NCI-H2196 (cell line): Measurements from ENCODE around the gene ACSM4.
"Not testable (repeated sequence)": the region's sequence is repeated elsewhere in the genome, so short reads cannot be mapped to it uniquely, and the experiment has no call there.

ENCODE experiments used
- DNase-seq: peaks from one replicate; lab custom pipeline; 2025; ENCODE audit not compliant: unreplicated experiment; lab: John Stamatoyannopoulos, UW

The ACSM4 gene, protein sequence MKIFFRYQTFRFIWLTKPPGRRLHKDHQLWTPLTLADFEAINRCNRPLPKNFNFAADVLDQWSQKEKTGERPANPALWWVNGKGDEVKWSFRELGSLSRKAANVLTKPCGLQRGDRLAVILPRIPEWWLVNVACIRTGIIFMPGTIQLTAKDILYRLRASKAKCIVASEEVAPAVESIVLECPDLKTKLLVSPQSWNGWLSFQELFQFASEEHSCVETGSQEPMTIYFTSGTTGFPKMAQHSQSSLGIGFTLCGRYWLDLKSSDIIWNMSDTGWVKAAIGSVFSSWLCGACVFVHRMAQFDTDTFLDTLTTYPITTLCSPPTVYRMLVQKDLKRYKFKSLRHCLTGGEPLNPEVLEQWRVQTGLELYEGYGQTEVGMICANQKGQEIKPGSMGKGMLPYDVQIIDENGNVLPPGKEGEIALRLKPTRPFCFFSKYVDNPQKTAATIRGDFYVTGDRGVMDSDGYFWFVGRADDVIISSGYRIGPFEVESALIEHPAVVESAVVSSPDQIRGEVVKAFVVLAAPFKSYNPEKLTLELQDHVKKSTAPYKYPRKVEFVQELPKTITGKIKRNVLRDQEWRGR

DNA sequence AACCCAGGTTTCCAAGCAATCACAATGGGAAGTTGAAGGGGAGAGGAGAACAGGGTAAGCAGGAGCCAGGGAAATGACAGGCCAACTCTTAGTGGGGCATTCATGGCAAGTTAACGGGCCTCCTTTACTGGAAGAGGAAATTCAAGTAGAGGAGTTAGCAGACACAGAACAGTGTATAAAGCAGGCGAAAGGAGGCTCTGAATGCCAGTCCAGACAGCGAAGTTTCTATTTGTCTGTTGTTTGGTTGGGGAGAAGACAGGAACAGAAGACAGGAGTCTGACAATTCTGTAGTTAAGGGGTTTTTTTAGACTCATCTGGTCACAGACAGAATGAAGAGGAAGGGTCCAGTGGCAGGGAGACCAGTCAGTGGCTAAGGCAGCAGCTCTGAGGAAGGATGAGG, at the start of gene ACSM4:
TSS of gene ACSM4 (plus strand) at position 301 of the 400 bp plus-strand sequence. CDS start 260 bp downstream, outside the sequence.
- no peak for DNase-seq

DNA sequence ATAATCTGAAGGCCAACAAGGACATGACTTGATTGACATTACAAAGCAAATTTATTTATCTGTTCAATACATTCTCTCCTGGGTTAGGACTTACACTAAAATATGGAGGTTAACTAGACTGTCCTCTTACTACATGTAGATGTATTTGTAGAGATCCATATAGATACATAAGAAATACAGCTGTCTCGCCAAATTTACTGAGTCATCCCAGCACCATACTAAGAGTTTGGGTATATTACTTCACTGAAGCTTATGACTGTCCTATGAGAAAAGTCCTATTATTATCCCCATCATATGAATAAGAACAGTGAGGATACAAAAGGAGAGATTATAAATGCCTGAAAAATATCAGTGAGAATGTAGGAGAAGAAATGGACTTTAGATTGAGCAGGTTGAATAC, 44.8 kb upstream of the ACSM4 start:
- no peak for DNase-seq

DNA sequence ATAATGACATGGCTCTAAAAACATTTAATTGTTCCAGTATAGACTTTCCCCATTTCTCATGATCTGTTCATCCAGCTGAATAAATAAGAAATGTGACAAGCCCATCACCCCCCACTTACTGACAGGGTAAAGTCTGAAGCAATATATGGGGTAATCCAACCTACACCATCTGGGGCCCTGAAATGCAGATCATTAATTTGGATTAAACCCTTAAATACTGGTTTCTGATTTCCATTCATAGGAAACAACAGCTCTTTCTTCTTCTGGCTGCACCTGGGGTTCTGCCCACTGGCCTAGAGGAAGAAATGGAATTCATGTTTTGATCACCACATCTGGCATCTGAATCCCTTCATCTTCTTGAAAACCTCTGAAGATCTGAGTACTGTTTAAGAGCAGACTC, 39.3 kb upstream of the ACSM4 start:
- DNase-seq = no peak

DNA sequence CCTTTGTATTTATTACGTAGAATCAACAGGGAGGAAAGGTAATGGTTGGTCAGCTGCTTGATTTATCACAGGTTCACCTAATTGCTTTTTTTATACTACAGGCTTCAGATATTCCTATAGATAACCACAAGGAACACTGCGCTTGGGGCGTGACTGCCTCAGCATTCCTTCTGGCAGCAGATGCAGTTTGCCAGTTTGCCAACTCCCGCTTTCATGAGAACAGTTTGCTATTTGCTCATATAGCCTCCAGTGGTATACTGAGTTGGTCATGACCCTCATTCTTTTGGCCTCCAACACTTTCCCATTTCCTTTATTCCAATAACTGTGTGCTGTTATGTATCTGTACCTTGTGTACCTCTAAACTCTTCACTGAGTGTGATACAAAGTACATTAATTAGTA, 38.6 kb upstream of the ACSM4 start:
- no peak for DNase-seq

DNA sequence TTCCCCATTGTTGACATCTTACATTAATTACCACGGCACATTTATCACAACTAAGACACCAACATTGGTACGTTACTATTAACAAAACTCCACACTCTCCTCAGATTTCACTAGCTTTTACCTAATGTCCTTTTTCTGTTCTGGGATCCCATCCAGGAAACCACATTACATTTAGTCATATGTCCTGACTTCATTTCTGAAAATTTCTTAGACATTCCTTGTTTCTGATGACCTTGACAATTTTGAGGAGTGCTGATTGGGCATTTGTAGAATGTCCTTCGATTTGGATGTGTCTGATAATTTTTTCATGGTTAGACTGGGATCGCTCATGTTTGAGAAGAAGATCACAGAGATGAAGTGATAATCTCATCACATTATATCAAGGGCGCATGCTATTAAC, 34.6 kb upstream of the ACSM4 start:
- no peak for DNase-seq

DNA sequence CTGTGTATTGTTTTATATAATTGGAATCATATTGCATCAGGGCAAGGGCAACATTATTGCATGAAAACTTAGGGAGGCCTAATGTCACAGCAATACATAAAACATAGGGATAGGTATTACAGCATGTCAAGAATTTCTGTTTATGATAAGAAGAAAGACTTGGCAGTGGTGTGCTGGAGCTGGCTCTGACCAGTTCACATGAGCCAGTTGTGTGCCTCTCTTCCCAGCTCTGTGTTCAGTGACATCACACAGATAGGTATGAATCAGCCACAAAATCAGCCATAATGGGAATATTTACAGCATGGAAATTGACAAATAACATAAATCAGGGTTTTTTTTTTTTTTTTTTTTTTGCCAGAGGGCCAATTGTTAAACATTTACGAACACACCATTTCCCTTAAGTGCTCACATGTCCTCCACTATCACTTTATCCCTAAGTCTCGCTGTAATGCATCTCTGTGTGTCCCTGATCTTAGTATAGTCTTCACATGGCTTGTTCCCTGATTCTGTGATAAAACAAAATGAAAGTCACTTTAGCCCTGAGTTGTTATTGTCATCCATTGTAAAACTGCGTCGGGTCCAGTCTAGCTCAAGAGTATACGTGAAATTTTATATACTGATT, 31.9 kb upstream of the ACSM4 start:
- DNase-seq = no peak

DNA sequence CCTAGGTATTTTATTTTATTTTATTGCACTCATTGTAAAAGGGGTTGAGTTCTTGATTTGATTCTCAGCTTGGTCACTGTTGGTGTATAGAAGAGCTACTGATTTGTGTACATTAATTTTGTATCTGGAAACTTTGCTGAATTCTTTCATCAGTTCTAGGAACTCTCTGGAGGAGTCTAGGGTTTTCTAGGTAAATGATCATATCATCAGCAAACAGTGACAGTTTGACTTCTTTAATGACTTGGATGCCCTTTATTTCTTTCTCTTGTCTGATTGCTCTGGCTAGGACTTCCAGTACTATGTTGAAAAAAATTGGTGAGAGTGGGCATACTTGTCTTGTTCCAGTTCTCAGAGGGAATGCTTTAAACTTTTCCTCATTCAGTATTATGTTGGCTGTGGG, 28.4 kb upstream of the ACSM4 start:
- DNase-seq = not testable (repeated sequence)

DNA sequence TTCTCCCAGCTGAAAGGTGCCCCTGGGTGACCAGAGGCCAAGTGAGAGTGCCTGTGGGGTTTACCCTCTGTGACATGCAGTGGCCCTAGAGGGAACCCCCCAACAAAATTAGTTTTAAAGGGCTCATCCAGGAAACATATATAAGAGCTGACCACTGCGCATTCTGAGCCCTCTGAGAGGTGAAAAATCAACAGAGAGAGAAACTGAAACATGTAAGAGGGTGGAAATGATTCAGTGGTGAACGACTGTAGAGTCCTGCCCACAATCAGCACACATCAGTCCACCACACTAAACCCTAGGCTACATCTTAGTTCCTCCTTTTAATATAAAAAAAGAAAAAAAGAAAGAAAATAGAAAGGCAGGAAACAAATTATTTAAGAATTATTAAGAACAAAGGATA, 21.0 kb upstream of the ACSM4 start:
- DNase-seq = no peak

DNA sequence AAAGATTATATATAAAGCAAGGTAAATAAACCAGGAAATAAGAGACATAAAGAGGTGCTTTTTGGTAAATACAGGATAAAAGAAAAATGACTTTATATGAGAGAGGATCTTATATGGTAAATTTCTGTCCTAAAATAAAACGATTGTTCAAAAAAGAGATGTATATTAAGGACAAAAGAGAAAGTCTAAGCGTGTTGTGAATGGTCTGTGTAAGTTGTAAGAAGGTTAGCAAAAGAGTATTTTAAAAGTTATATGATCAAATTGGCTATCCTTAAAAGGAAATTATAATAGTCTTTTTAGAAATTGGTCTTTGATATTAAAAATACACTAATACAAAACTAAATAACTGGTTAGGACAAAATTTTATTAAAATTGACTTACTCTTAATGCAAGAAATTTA, 14.1 kb upstream of the ACSM4 start:
- no peak for DNase-seq

DNA sequence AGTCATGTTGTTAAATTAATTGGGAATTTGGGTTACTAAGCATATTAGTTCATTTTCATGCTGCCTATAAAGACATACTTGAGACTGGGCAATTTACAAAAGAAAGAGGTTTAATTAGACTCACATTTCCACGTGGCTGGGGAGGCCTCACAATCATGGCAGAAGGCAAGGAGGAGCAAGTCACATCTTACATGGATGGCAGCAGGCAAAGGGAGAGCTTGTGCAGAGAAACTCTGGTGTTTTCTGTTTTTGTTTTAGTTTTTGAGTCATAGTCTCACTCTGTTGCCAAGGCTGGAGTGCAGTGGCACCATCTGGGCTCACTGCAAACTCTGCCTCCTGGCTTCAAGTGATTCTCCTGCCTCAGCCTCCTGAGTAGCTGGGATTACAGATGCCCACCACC, 13.3 kb upstream of the ACSM4 start:
- not testable (repeated sequence) for DNase-seq

DNA sequence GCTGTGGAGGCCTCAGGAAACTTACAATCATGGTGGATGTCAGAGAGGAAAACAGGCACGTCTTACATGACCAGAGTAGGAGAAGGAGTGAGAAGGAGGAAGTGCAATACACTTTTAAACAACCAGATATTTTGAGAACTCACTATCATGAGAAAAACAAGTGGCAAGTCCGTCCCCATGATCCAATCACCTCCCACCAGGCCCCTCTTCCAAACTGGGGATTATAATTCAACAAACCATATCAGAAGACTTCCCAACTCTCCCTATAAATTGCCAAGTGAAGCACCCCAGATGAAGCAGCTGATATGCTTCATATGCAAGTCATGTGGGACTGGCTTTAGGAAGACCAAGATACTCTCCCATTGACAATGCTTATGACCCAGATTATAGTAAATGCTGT, 11.6 kb upstream of the ACSM4 start:
- DNase-seq = no peak

DNA sequence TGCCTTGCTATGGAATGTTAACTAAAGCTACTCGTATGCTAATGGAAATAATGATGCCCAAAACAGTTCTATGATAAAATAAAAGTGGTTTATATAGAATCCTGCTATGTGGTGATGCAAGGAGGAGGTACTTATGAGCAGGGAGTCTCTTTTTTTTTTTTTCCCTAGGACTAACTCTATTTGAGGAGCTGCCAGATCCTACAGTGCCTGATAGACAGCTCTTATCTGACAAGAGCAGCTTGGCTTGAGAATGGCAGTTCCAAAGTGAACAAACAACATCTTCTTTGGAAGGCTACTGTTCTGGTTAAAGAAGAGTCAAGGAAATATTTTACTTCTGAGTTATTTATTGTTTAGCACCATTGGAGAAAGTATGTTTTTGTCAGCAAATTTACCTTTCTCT, 10.2 kb upstream of the ACSM4 start:
- DNase-seq = no peak

DNA sequence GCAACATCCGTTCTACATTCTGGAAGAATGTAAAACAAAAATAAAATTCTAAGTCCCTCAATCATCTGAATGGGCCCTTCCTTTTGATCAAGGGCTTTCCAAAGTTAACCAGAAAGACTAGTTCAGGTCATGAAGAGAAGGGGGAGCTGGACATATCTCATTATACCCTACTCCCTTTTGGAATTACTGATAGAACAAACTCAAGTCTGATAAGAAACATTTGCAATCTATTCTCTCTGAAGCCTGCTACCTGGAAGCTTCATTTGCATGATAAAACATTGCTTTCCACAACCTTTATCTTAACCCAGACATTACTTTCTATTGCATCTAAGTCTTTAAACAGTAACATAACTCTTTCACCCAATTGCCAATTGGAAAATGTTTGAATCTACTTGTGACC, 8.3 kb upstream of the ACSM4 start:
- no peak for DNase-seq

DNA sequence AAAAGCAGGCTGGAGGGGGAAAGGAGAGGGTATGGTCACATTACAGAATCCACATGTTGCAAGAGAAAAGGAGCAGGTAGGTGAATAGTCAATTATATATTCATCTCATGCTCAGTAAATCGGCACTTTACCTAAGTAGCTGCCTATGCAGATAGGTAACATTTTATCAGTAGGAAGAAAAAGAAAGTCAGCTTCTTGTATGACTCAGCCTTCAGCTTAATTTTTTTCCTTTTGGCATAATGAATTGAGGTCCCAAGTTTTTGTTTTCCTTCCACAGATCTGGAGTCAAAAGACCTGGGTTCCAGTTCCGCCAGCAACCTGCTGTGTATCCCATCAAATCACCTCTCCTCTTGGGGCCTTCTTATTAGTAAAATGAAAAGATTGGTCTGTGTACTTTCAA, 6.0 kb upstream of the ACSM4 start:
- DNase-seq = no peak

DNA sequence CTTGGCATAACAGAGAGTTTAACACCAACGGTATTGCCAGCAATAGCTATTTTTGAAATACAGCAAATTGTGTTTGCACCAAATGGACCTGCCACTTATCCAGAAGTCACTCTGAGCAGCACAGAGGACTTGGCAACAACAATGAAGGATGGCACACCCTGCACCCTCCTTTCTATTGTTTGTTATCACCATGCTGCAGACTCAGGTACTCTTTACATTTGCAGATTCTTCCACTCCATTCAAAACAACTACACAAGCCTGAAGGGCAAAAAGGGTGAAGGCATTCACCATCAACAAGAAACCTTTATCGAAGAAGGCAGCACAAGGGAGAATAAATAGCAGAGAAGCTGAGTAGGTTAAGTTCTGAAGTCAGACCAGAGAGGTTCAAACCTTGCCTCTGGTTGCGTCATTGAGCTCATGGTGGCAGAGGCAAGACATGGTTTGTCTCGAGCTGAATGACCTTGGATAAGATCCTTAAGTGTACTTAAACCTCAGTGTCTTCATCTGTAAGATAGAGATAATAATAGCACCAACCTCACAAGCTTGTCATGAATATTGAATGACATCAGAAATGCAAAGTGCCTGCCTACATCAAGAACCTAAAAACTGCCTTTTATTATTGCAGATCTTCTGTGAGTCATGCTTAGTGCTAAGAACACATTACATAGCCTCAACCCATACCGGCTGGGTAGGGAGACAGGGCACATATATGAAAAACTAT, 1.4 kb upstream of the ACSM4 start:
- no peak for DNase-seq

DNA sequence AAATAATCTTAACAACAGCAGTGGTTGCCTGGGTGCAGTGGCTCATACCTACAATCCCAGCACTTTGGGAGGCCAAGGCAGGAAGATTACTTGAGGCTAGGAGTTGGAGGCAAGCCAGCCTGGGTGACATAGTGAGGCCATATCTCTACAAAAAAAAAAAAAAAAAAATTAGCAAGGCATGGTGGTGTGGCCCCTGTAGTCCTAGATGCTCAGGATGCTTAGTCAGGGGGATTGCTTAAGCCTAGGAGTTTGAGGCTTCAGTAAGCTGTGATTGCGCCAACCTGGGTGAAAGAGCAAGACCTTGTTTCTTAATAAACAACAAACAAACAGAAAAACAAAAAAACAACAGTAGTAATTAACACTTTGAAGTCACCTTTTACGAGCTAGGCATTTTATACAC, 642 bp upstream of the ACSM4 start:
- DNase-seq = no peak

DNA sequence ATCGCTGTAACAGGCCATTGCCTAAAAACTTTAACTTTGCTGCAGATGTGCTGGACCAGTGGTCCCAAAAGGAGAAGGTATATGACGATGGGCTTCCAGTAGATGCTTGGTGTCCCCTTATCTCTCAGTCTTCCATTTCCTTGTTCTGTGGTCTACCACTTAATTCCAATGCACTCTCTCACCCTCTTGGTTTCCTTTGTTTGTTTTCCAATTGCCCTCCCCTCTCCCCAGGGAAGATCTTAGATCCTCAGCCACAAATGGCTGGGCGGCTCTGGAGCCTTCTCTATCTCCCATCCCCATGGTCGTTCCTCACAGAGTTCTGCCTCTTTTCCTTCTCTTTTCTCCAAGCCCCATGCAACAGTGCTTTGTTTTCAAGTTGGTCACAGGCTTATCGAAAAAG, 584 bp downstream of the ACSM4 start:
- no peak for DNase-seq

DNA sequence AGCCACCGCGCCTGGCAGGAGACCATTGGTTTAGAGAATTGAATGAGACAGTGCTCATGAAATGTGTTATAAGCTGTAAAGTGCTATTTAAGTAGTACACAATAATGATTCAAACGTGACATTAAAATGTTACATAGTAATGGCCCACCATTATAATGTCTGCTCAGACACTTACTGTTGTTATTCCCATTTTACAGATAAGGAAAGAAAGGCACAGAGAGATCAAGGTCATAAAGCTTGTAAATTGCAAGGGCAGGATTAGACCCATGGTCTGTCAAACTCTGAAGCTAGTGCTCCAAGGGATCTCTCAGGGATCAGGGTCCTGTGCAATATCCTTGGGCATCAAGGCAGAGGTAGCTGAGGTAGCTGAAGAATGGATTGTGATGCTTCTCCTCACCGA, 6.2 kb downstream of the ACSM4 start:
- no peak for DNase-seq

DNA sequence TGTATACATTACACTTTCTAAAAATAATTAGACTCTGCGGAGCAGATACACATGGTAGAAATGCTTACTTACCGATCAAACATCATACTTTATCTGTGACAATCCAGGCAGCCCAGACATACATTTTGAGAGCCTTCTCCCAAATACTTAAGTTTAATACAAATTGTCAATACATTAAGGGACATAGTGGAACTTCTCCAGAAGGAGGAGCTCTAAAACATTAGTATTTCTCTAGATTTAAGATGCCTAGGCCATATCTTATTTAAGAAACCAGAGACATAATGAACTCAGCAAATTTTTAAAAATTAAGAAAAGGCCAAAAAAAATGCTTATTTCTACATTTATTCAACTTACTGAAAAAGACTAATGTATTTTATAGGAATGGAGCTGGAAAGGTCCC, 16.1 kb downstream of the ACSM4 start:
- no peak for DNase-seq

DNA sequence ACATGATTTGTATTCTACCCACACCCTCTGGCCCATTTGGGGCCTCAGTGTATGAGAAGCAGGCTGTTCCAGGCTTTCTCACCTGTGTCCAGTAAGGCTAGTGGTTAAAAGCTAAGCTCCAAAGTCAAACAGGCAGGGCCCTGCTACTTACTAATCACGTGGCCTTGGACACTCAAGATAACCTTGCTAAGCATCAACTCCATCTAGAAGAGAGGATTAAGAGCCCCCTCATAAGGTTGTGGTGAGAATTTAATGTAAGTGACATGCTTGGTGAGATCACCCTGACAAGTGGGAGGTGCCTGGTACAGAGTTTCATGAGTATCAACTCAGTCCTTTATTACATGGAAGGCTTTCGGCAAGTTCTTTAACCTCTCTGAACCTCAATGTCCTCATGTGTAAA, 17.8 kb downstream of the ACSM4 start:
- no peak for DNase-seq

DNA sequence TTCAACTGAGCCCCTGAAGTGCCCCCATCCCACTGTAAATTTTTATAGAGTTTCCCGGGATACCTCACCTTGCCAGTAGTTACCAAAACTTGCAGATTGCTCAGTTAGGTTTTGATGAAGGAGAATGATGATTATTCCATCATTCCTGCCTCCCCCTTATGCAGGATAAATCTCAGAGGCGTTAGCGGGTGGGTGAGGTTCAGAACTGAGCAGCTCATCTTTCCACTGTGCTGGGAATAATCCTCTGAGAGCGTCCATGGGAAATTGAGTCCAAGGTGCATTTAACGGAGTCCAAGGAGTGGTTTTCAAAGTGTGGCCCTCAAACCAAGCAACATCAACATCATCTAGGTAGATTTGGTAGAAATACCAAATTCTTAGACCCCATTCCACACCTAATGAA, 18.7 kb downstream of the ACSM4 start:
- no peak for DNase-seq

DNA sequence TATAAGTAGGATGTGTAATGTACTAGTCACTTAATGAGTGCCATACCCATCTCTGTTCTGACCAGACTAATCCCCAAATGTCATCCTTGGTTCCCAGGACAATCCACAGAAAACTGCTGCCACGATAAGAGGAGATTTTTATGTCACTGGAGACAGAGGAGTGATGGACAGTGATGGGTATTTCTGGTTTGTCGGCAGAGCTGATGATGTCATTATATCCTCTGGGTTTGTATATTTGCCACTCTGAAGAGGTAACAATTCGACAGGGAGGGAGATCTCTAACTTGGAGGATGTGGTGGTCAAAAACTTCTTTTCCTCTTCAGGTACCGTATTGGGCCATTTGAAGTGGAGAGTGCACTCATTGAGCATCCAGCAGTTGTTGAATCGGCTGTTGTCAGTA, 20.3 kb downstream of the ACSM4 start:
- DNase-seq = no peak
